Measurements from ENCODE around the gene MAST4.

GRCh38 chr5:67211926-67212325 is 615.7 kb downstream of the MAST4 start:
- TF ChIP-seq CTCF (IDR thresholded peaks at IDR 0.05) (no peak), POLR2A (IDR thresholded peaks at IDR 0.05) (no peak)

Measured in tibial nerve (tissue), 3 donors.